PC-3 (cell line): ENCODE results near the gene ZNF117. TPM values are rescaled to one million over a fixed set of nuclear protein-coding genes. Genes with fewer than 3 reads are reported as not detected.
"Not testable (repeated sequence)": the region's sequence is repeated elsewhere in the genome, so short reads cannot be mapped to it uniquely, and the experiment has no call there.

ENCODE experiments used
- ATAC-seq: fragments of 200-7000 bp; cut with Tn5 transposase; 2 replicates; pipeline ENCODE4 v1.9.1; 2020; ENCODE audit warnings: mild to moderate bottlenecking, moderate library complexity
- BruUV-seq: library from RNA; stranded (reverse); fragments of 400-500 nt; replicated peaks from 2 replicates; lab custom pipeline; 2021; lab: Mats Ljungman, UMichigan
- CTCF ChIA-PET: fragments of 300-600 bp; sonication (Branson Sonifier 250); formaldehyde crosslinking; loops from one replicate; lab custom pipeline; 2022; ENCODE audit warnings: antibody characterized with exemption; lab: Charles Lee
- POLR2A ChIA-PET: fragments of 300-600 bp; sonication (Branson Sonifier 250); formaldehyde crosslinking; loops from one replicate; lab custom pipeline; 2022; ENCODE audit warnings: antibody characterized with exemption; ENCODE audit not compliant: unreplicated experiment; lab: Charles Lee
- DNase-seq: peaks from one replicate; pipeline ENCODE4 v3.0.0-alpha.2; 2015
- H2AFZ ChIP-seq: fragments of 300-600 bp; sonication (generic); 2 replicates; pipeline ENCODE4 v1.6.0; 2016; ENCODE audit warnings: antibody characterized with exemption, low read length
- H3F3A ChIP-seq: fragments of 300-600 bp; sonication (generic); one replicate; pipeline ENCODE4 v1.6.0; 2017; ENCODE audit warnings: antibody characterized with exemption, low read length, control low read depth, mild to moderate bottlenecking; ENCODE audit not compliant: unreplicated experiment
- H3K27ac ChIP-seq: fragments of 300-600 bp; sonication (generic); 2 replicates; pipeline ENCODE4 v1.5.1; 2016; ENCODE audit warnings: mild to moderate bottlenecking, low read length
- H3K27me3 ChIP-seq: fragments of 300-600 bp; sonication (generic); 2 replicates; pipeline ENCODE4 v1.6.1; 2016; ENCODE audit warnings: low read length, mixed read lengths
- H3K36me3 ChIP-seq: fragments of 300-600 bp; sonication (generic); 2 replicates; pipeline ENCODE4 v1.6.1; 2016; ENCODE audit warnings: low read depth, mixed run types, low read length, mixed read lengths
- H3K4me1 ChIP-seq: fragments of 300-600 bp; sonication (generic); 2 replicates; pipeline ENCODE4 v1.5.1; 2016; ENCODE audit warnings: low read length; ENCODE audit not compliant: insufficient read depth
- H3K4me2 ChIP-seq: fragments of 300-600 bp; sonication (generic); 2 replicates; pipeline ENCODE4 v1.6.0; 2016; ENCODE audit warnings: low read length
- H3K4me3 ChIP-seq: fragments of 300-600 bp; sonication (generic); 2 replicates; pipeline ENCODE4 v1.5.1; 2016; ENCODE audit warnings: mild to moderate bottlenecking, low read length, mixed read lengths
- H3K79me2 ChIP-seq: fragments of 300-600 bp; sonication (generic); 2 replicates; pipeline ENCODE4 v1.6.1; 2017; ENCODE audit warnings: low read length, mixed read lengths
- H3K9ac ChIP-seq: fragments of 300-600 bp; sonication (generic); 2 replicates; pipeline ENCODE4 v1.6.0; 2016; ENCODE audit warnings: mild to moderate bottlenecking, low read length
- H3K9me2 ChIP-seq: fragments of 300-600 bp; sonication (generic); replicated peaks from 2 replicates; pipeline ENCODE4 v1.6.1; 2016; ENCODE audit warnings: mixed run types, low read length, mixed read lengths
- H3K9me3 ChIP-seq: fragments of 300-600 bp; sonication (generic); 2 replicates; pipeline ENCODE4 v1.6.1; 2016; ENCODE audit warnings: low read length, mixed read lengths
- H4K20me1 ChIP-seq: fragments of 300-600 bp; sonication (generic); 2 replicates; pipeline ENCODE4 v1.6.1; 2016; ENCODE audit warnings: low read length, mixed read lengths
- intact Hi-C: fragments of 100-400 bp; cut with micrococcal nuclease; formaldehyde crosslinking; loops from 2 replicates; pipeline ENCODE4 v1.9.0; 2023
- total RNA-seq: library from RNA; depleted of rRNA; stranded (reverse); fragments of >200 nt; gene quantifications from 2 replicates; pipeline ENCODE4 v1.2.3, GENCODE V29; 2014

Gene ZNF117
- total RNA-seq, 1 experiment from 2014 or later: 1.9 TPM

- intact Hi-C loops, H3K27me3 ChIP-seq: not testable (repeated sequence)
Measured at GRCh38 chr7:65035469-65035868, 44.6 kb upstream of the ZNF117 start.

GRCh38 chr7:65034120-65034782 lies 43.4 kb upstream of the ZNF117 start:
- H3K4me3 ChIP-seq, CTCF ChIA-PET, BruUV-seq, H3K27me3 ChIP-seq, H3K36me3 ChIP-seq, H3K27ac ChIP-seq, H3K9ac ChIP-seq, H4K20me1 ChIP-seq, H3K4me1 ChIP-seq, H3K4me2 ChIP-seq, H3K9me2 ChIP-seq, H3F3A ChIP-seq, ATAC-seq, H3K79me2 ChIP-seq, intact Hi-C loops, H3K9me3 ChIP-seq, POLR2A ChIA-PET, H2AFZ ChIP-seq: not testable (repeated sequence)
- peak; percentile 7 for DNase-seq

More at GRCh38 chr7:65035469-65035868, 44.6 kb upstream of the ZNF117 start:
- H4K20me1 ChIP-seq, BruUV-seq, H3K4me3 ChIP-seq, H3K9me2 ChIP-seq, H3K9ac ChIP-seq, POLR2A ChIA-PET, DNase-seq, H3K36me3 ChIP-seq, ATAC-seq, H3K4me2 ChIP-seq, H3K4me1 ChIP-seq, H3K27ac ChIP-seq, H3K9me3 ChIP-seq, H2AFZ ChIP-seq, CTCF ChIA-PET, H3F3A ChIP-seq: not testable (repeated sequence)
- peaks cover 17% of the 10 kb centered on the region for H3K79me2 ChIP-seq

- POLR2A ChIA-PET, BruUV-seq, H3K79me2 ChIP-seq, H3K27ac ChIP-seq, intact Hi-C loops, H3K4me2 ChIP-seq, H3K27me3 ChIP-seq, H3F3A ChIP-seq, H3K4me3 ChIP-seq, H3K9me2 ChIP-seq, H3K9ac ChIP-seq, H3K36me3 ChIP-seq, CTCF ChIA-PET, H3K4me1 ChIP-seq, H3K9me3 ChIP-seq, DNase-seq, H2AFZ ChIP-seq, ATAC-seq, H4K20me1 ChIP-seq: not testable (repeated sequence)
Measured at GRCh38 chr7:65033391-65033790, 42.6 kb upstream of the ZNF117 start.

- intact Hi-C loops, H3K4me1 ChIP-seq, H3K79me2 ChIP-seq, H3K4me2 ChIP-seq, H3K36me3 ChIP-seq, H2AFZ ChIP-seq, ATAC-seq, H3K27me3 ChIP-seq, DNase-seq, H3K4me3 ChIP-seq, H3K9me3 ChIP-seq, BruUV-seq, H3K9ac ChIP-seq, H4K20me1 ChIP-seq, CTCF ChIA-PET, H3F3A ChIP-seq, H3K9me2 ChIP-seq, POLR2A ChIA-PET, H3K27ac ChIP-seq: not testable (repeated sequence)
Measured at GRCh38 chr7:65025023-65025422, 34.2 kb upstream of the ZNF117 start.

GRCh38 chr7:65020978-65021377 lies 30.1 kb upstream of the ZNF117 start:
- H3K9ac ChIP-seq, H3K4me2 ChIP-seq, H3K9me3 ChIP-seq, BruUV-seq, DNase-seq, H3K9me2 ChIP-seq, CTCF ChIA-PET, H3K36me3 ChIP-seq, ATAC-seq, H3K27ac ChIP-seq, H3K79me2 ChIP-seq, H3K4me1 ChIP-seq, H2AFZ ChIP-seq, H3F3A ChIP-seq, H3K4me3 ChIP-seq, POLR2A ChIA-PET, intact Hi-C loops, H3K27me3 ChIP-seq, H4K20me1 ChIP-seq: not testable (repeated sequence)

- H3F3A ChIP-seq, H3K9me3 ChIP-seq, H3K9ac ChIP-seq, intact Hi-C loops, H2AFZ ChIP-seq, H3K4me2 ChIP-seq, POLR2A ChIA-PET, H3K4me3 ChIP-seq, H3K36me3 ChIP-seq, CTCF ChIA-PET, H3K27me3 ChIP-seq, H4K20me1 ChIP-seq, ATAC-seq, H3K9me2 ChIP-seq, DNase-seq, BruUV-seq, H3K27ac ChIP-seq, H3K4me1 ChIP-seq: not testable (repeated sequence)
- H3K79me2 ChIP-seq: peaks cover 16% of the 10 kb centered on the region
Measured at GRCh38 chr7:65009881-65010280, 19.0 kb upstream of the ZNF117 start.

- POLR2A ChIA-PET, BruUV-seq: not testable (repeated sequence)
Measured at GRCh38 chr7:65009394-65009793, 18.6 kb upstream of the ZNF117 start.

More at GRCh38 chr7:65009394-65009793, 18.6 kb upstream of the ZNF117 start:
- H3K4me3 ChIP-seq, H3K4me1 ChIP-seq, DNase-seq, H3K9me2 ChIP-seq, H3K9ac ChIP-seq, H3K36me3 ChIP-seq, H3F3A ChIP-seq, H3K9me3 ChIP-seq, intact Hi-C loops, CTCF ChIA-PET, H3K27ac ChIP-seq, H3K27me3 ChIP-seq, H2AFZ ChIP-seq, H3K4me2 ChIP-seq, H4K20me1 ChIP-seq, ATAC-seq: not testable (repeated sequence)
- H3K79me2 ChIP-seq: peaks cover 21% of the 10 kb centered on the region
